Coronary artery (tissue), 2 donors: ENCODE results near the gene SLC44A3.
"Not testable (repeated sequence)": the region's sequence is repeated elsewhere in the genome, so short reads cannot be mapped to it uniquely, and the experiment has no call there.

Source experiments
- DNase-seq: peaks from one replicate; pipeline ENCODE4 v3.0.0-alpha.2; 2017; ENCODE audit warnings: low spot score
- H3K27ac ChIP-seq, 2 donors: fragments of 200-600 bp; sonication (generic); one replicate each; pipeline ENCODE4 v1.5.1; 2016 to 2019
- H3K4me3 ChIP-seq: fragments of 200-600 bp; sonication (generic); 2 replicates; pipeline ENCODE4 v1.5.1; 2016; ENCODE audit warnings: mild to moderate bottlenecking, moderate library complexity
- CTCF ChIP-seq: fragments of 200-600 bp; sonication (generic); IDR thresholded peaks from one replicate; pipeline ENCODE4 v1.5.1; 2019; ENCODE audit warnings: antibody characterized with exemption

The SLC44A3 gene

GRCh38 chr1:94832446-94832845, 12.3 kb downstream of the SLC44A3 start:
- no peak overlapping the region for H3K27ac ChIP-seq
- TF ChIP-seq CTCF: no peak
- no peak overlapping the region for H3K4me3 ChIP-seq
- DNase-seq: no peak

GRCh38 chr1:94832931-94833585, 12.9 kb downstream of the SLC44A3 start:
- no peak for TF ChIP-seq CTCF
- no peak for DNase-seq

GRCh38 chr1:94836891-94837290, 16.7 kb downstream of the SLC44A3 start:
- Histone ChIP-seq H3K27ac (no peak overlapping the region), H3K4me3 (no peak overlapping the region)
- no peak for TF ChIP-seq CTCF
- no peak for DNase-seq

More at GRCh38 chr1:94832931-94833585, 12.9 kb downstream of the SLC44A3 start:
- no peak overlapping the region for H3K27ac ChIP-seq
- no peak overlapping the region for H3K4me3 ChIP-seq

- not testable (repeated sequence) for H3K4me3 ChIP-seq, H3K27ac ChIP-seq, DNase-seq
Measured at GRCh38 chr1:94840381-94840780, 20.2 kb downstream of the SLC44A3 start.

GRCh38 chr1:94840808-94841207, 20.7 kb downstream of the SLC44A3 start:
- Histone ChIP-seq H3K4me3 (no peak overlapping the region), H3K27ac (no peak overlapping the region)
- no peak for DNase-seq
- TF ChIP-seq CTCF: no peak

- Histone ChIP-seq H3K27ac (no peak overlapping the region), H3K4me3 (no peak overlapping the region)
- no peak for TF ChIP-seq CTCF
- no peak for DNase-seq
Measured at GRCh38 chr1:94843430-94843829, 23.3 kb downstream of the SLC44A3 start.

GRCh38 chr1:94843846-94844245, 23.7 kb downstream of the SLC44A3 start:
- Histone ChIP-seq H3K4me3 (no peak overlapping the region), H3K27ac (no peak overlapping the region)
- DNase-seq: no peak
- no peak for TF ChIP-seq CTCF
